Activated CD4-positive, alpha-beta T cell treated with anti-CD3 and anti-CD28 coated beads, Interleukin-2, Interleukin-6, amounts not matched to agents 100 ng/mL and 50 ng/mL, durations not matched to agents 16 hours and 8 hours (primary cell): ENCODE measurements around the gene GET4.
"Not testable (repeated sequence)": the region's sequence is repeated elsewhere in the genome, so short reads cannot be mapped to it uniquely, and the experiment has no call there.

ENCODE experiments used
- DNase-seq: peaks from one replicate; pipeline ENCODE4 v3.0.0-alpha.2; 2020

The GET4 gene

DNA sequence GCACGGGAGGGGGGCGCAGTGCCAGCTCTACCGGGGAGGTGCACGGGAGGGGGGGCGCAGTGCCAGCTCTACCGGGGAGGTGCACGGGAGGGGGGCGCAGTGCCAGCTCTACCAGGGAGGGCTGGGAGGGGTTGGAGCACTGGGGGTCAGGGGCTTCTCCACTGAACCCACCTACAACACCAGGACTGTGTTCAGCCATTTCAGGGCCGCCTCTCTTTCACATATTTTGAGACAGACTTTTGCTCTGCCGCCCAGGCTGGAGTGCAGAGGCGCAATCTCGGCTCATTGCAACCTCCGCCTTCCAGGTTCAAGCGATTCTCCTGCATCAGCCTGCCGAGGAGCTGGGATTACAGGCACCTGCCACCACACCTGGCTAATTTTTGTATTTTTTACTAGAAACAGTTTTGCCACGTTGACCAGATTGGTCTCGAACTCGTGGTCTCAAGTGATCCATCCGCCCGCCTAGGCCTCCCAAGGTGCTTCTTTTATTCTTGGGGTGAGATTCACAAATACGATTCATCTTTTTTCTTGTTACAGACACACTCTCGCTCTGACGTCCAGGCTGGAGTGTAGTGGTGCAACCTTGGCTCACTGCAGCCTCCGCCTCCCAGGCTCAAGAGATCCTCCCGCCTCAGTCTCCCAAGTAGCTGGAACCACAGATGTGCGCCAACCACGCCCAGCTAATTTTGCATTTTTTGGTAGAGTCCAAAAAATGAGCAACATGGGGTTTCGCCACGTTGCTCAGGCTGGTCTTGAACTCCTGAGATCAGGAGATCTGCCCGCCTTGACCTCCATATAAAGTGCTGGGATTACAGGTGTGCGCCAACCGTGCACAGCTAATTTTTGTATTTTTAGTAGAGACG, 41.1 kb downstream of the GET4 start:
- no peak for DNase-seq

GRCh38 chr7:918118-918425, 41.7 kb downstream of the GET4 start:
- no peak for DNase-seq

DNA sequence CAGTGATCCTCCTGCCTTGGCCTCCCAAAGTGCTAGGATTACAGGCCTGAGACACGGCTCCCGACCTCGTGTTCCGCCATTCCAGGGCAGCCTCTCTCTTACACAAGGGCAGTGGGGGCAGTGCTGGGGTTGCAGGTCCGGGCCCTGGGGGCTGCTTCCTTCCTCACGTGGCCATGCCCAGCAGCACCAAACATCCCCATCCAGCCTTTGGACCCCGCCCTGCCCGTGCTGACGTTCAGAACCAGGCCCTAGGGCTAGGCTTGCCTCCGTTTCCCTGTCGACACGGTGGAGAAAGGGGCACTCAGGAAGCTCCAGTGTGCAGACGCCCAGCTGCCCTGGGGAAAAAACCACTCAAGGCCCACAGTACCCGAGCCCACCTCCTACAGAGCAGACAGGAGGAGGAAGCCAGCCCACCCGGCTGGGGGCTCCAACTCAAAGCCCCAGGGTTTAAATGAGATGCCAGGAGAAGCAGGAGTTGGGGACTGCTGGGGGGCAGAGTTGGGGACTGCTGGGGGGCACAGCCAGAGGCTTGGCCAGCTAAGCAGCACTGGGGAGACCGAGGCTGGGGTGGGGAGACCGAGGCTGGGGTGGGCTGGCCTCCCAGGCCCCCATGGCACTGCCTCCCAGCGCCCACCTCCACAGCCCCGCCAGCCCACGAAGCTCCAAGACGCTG, 42.2 kb downstream of the GET4 start:
- no peak for DNase-seq

DNA sequence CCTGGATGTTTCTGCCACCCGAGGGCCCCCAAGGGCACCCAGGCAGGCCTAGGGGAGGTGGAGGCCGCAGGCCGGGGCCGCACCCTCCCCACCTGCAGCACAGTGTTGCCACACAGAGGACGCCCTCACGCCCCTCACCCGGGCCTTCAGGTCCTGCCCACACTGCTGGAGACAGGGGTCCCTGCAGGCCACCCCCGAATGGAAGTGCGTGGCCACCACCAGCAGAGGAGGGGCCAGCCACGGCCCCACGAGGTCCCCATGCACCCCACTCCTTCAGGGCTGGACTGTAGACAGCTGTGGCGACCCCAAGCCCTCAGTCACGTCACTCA, 42.7 kb downstream of the GET4 start:
- no peak for DNase-seq

DNA sequence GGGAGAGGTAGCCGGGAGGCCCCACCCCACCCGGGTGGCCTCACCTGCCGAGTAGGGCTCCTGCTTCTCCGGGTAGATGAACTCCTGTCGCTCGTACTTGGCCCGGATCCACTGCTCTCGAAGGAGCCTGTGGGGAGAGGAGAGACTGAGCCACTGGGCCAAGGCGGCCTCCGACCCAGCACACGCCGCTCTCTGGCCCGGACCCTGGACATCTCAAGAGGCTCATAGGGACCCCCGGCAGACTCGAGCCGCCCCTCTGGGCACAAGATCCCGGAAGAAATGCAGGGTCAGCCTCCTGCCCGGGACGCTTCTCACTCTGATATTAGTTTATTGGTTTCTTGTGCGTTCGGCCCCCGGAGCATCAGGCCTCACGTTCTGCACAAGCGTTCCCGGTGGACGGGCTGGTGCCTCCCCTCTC, 43.6 kb downstream of the GET4 start:
- no peak for DNase-seq

DNA sequence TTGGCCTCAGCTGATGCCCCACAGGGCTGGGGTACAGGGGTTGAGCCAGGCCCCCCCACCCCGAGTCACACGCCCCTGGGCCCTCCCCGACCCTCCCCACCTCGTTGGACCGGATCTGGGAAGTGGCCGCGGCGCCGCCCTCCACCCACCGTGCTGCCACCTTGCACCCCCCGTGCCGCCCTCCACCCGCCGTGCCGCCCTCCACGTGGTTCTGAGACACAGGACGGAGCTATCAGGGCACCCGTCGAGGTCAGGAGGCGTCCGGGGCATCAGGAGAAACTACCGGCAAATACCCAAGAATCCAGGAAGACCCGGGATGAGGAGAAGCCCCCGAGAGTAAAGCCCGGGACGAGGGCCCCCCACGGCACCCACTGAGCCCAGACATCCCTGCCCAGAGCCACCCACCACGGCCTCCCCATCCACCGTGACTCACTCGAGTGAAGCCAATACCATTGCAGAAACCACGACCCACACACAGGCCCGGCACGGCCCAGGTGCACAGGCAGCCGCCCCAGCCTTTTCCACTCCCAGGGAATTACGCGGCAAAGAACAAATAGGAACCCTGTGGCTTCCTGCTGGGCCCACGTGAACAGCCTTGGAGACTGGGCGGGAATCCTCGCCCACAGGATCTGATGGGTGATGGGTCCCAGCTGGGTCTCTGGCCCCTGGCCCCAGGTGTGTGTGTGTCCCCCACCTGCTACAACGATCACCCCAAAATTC, 44.2 kb downstream of the GET4 start:
- DNase-seq, result no peak

DNA sequence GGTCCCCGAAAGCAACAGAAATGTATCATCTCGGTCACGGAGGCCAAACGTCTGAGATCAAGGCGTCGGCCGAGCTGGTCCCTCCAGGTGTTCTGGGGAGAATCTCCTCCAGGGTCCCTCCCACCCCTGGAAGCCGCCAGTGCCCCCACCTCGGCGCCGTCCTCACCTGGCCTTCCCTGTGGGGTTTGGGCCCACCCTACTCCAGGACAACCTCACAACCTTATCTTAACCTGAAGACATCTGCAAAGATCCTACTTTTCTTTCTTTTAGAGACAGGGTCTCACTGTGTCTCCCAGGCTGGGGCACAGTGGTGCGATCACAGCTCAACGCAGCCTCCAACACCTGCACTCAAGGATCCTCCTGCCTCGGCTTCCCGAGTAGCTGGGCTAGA, 44.7 kb downstream of the GET4 start:
- no peak for DNase-seq

DNA sequence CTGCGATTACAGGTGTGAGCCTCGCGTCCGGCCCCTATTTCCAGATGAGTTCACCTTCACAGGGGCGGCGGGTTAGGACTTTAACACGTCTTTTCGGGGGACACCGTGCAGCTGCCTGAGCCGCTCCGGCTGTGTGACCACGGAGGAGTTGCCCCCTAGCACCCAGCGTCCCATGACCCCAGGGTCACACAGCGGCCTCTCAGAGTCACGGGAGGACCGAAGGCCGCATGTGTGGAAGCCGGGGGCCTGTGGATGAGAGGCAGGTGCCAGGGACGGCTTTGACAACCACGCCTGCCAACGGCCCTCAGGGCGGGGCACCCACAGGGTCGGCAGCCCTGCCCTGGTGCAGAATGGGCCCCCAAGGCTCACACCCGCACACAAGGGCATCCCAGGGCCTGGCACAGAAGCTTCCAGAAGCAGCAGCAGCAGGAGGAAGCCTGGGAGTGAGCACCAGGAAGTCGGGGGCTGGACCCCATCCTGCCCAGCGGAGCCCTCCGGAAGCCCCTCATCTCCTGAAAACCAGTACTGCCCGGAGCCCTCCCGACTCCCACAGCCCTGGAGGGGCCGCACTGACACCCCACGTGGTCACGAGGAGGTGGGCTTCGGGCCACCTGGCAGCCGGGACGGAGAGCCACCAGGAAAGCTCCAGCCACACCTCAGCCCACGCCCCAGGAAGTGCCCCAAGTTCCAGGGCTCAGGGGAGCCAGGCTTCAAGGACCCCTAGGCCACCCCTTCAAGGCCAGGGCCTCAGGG, 45.4 kb downstream of the GET4 start:
- no peak for DNase-seq

- DNase-seq, result peak; percentile 43
These were observed 46.2 kb downstream of the GET4 start for GRCh38 chr7:922334-923107.

- DNase-seq, result peak; percentile 97
These were observed 47.0 kb downstream of the GET4 start for GRCh38 chr7:923108-924041.

- not testable (repeated sequence) for DNase-seq
These were observed 47.7 kb downstream of the GET4 start for GRCh38 chr7:924042-924441.

DNA sequence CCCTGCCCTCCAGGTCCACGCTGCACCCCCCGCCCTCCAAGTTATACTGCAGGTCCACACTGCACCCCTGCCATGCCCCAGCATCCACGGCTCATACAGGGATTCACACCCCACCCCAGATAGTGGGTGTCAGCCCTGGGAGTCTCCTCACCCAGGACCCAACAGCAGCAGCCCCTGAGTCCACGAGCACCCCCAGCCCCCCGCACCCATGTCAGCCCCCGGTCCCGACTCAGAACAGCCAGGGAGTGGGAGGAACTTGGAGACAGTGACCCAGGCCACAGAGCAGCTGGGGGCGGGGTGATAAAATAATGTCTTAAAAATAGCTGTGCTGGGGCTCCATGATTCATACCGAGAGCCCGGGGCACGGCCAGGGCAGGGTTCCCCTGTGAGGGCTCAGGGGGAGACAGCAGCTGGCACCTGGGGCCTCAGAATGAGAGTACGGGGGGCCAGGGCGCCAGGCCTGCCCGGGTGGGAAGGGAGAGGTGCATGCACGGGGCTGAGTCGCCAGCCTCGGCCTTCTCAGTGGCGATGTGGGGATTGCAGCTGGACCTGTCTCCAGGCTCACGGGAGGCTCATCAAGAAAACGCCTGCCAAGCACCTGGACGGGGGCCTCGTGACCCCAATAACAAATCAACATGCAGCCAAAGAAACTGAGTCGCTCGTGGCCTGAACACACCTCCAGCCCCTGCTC, 48.3 kb downstream of the GET4 start:
- peak; percentile 80 for DNase-seq

DNA sequence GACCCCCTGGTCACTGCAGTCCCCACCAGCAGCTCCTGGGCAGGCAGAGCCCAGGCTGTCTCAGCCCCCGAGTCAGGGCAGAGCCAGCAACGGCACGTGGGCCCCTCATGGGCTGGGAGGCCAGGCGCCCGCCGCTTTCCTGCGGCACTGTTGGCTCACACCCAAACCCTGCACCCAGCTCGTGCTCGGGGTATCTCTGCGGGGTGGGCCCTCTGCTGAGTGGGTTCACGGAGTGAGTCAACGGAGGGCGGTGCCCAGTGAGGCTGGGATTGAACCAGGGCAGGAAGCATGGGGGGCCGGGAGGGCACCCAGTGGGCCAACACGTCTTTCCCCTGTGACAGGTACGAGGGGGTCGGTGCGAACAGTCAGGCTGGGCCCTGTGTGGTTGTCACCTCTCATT, 49.2 kb downstream of the GET4 start:
- DNase-seq, result no peak

- DNase-seq, result no peak
These were observed 50.0 kb downstream of the GET4 start for GRCh38 chr7:926061-927030.

- DNase-seq, result no peak
These were observed 50.8 kb downstream of the GET4 start for GRCh38 chr7:927031-927671.

- DNase-seq, result no peak
These were observed 53.0 kb downstream of the GET4 start for GRCh38 chr7:929311-929711.

- DNase-seq, result no peak
These were observed 54.8 kb downstream of the GET4 start for GRCh38 chr7:930975-931758.
